Diencephalon (tissue), 1 donor: Measurements from ENCODE around the gene ST6GALNAC3. TPM values are rescaled to one million over a fixed set of nuclear protein-coding genes. Genes with fewer than 3 reads are reported as not detected.

Experiments used
- total RNA-seq: library from RNA; depleted of rRNA; stranded (reverse); fragments of >200 nt; gene quantifications from one replicate; pipeline ENCODE4 v1.2.3, GENCODE V29; 2014

The ST6GALNAC3 gene
- total RNA-seq, result 16.4 TPM

GRCh38 chr1:76074321-76075187 is at the start of gene ST6GALNAC3:
TSS of gene ST6GALNAC3 (plus strand) at chr1:76074746.

Other genes with a start within 250 kb of the ST6GALNAC3 start
- not detected for gene ASB17, start 142.3 kb upstream of the ST6GALNAC3 start, total RNA-seq